Jurkat, Clone E6-1 (cell line): ENCODE results near the gene FOXC2.

Experiments
- DNase-seq: peaks from one replicate; pipeline ENCODE4 v3.0.0-alpha.2; 2011; ENCODE audit warnings: low read depth, low spot score
- H3K4me3 ChIP-seq: 2 replicates; pipeline ENCODE4 v1.5.1; 2011; ENCODE audit warnings: mild to moderate bottlenecking, low read length, control low read depth, moderate library complexity

Gene FOXC2

GRCh38 chr16:86569701-86570447 lies 3.2 kb downstream of the FOXC2 start:
- DNase-seq, result no peak
- H3K4me3 ChIP-seq, result no peak overlapping the region

DNA sequence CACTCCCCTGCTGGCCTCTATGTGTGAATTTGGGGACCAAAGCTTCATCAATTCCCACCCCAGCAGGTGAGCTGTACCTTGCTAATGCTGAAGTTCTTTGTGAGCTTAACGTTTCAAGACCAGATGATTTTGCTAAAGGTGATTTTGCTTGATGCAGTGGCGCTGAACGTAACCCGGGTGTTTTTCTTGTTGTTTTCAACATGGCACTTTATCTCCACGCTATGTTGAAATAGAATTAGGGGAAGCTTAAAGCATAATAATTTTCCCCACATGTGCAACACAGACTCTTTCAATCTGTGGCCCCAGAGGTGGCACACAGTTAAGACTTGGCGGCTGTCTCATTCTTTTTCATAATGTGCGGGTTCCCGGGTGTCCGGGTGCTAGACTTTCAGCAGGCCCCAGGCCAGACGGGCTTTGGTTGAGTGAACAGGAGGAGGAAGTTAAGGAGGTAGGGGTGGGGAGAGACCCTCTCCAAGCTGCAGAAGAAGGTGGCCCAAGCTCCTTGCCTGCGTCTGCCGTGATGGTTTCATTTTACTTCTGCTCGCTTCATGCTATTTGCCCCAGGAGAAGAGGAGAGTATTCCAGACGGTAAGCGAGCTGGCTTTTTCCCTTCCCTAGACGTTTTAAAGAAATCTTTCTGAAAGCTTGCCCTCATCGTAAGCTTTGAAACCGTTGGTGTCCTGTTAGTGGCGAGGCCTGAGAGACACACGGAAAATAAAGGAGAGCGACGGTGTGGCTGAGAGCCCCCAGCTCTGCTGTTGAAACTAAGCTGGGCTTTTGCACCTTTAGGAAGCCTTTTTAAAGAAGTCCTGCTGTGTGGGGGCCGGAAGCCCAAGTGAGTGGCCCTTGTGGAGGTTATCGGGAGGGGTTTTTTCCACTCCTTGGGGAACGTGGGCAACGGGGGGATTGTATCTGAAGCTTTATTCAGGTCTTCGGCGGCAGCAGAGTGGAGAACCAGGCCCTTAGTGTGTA lies 4.2 kb downstream of the FOXC2 start:
- H3K4me3 ChIP-seq, result no peak overlapping the region

DNA sequence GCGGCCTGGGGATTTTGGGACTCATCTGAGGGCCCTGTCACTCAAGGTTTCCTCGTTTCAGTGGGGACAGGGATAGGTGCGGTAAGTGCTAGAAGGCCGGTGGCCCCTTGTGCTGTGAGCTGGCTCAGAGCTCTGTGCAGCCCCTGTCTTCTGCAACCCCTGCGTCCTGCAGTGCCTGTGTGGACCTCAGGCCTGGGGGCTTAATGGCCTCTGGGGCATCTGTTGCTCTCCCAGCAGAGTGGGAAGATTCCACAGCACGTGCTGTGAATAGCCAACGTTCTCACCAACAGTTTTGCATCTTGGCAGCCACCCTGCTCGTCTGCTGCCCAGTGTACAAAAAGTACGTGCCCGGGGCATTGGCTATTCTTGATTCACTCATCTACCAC lies 4.9 kb downstream of the FOXC2 start:
- no peak for DNase-seq
- H3K4me3 ChIP-seq, result no peak overlapping the region

More for the DNA sequence above, 4.2 kb downstream of the FOXC2 start:
- DNase-seq, result no peak

- H3K4me3 ChIP-seq, result no peak overlapping the region
- DNase-seq, result no peak
These were observed 5.5 kb downstream of the FOXC2 start for GRCh38 chr16:86572041-86572521.

DNA sequence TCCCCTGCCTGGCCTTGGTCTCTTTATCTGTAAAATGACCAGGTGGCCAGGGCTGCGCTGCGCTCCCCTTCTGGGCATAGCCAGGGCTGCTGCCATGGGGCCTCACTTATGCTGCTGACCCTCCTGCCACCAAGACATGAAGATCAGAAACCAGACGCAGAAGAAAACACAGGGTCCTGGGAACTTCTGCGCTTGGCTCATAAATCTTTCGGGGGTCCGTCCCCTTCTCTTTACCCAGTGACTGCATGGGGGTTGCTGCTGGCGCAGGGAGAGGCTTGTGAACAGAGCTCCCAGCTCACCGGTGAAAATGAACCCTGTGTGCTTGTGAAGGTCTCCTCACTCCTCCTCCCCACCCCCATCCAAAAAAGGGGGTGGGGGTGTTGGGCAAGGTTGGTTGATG lies 6.0 kb downstream of the FOXC2 start:
- no peak for DNase-seq
- H3K4me3 ChIP-seq, result no peak overlapping the region

DNA sequence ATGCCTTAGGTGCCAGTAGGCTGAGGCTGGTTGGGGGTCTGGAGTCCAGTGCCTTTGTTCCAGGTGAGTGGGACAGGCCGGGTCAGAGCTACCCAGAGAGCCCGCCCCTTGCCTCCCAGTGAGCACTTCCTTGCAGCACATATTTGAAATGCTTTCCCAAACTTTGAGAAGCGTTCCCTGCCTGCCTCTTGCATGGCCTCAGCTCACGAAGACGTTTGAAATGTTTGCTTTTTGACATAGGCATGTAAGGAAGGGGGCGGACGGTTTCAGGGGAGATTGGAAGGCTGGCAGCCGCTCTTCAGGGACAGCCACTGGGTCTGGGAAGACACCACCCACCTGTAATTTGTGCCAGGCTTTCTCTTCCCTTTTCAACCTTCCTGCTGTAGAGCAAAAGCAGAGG lies 6.6 kb downstream of the FOXC2 start:
- DNase-seq, result no peak

GRCh38 chr16:86573646-86574508 lies 7.2 kb downstream of the FOXC2 start:
- DNase-seq, result no peak
- no peak overlapping the region for H3K4me3 ChIP-seq

More for the DNA sequence above, 6.6 kb downstream of the FOXC2 start:
- H3K4me3 ChIP-seq, result no peak overlapping the region

GRCh38 chr16:86574646-86575045 lies 8.0 kb downstream of the FOXC2 start:
- no peak overlapping the region for H3K4me3 ChIP-seq
- DNase-seq, result no peak

GRCh38 chr16:86575095-86575685 lies 8.6 kb downstream of the FOXC2 start:
- H3K4me3 ChIP-seq, result no peak overlapping the region
- no peak for DNase-seq

GRCh38 chr16:86575754-86576557 lies 9.3 kb downstream of the FOXC2 start:
- no peak overlapping the region for H3K4me3 ChIP-seq

GRCh38 chr16:86576591-86577313 lies 10.1 kb downstream of the FOXC2 start:
- H3K4me3 ChIP-seq, result no peak overlapping the region
- DNase-seq, result no peak

More at GRCh38 chr16:86575754-86576557, 9.3 kb downstream of the FOXC2 start:
- DNase-seq, result no peak

GRCh38 chr16:86577314-86577971 lies 10.8 kb downstream of the FOXC2 start:
- DNase-seq, result no peak
- no peak overlapping the region for H3K4me3 ChIP-seq

- no peak within 1 kb of the TSS for H3K4me3 ChIP-seq
- DNase-seq, result no peak
These were observed 11.5 kb downstream of the FOXC2 start, which contains the start of gene FOXL1 for GRCh38 chr16:86578061-86578599. Gene FOXL1 (plus strand): TSS chr16:86578549. CDS start chr16:86578724, 175 bp downstream.

DNA sequence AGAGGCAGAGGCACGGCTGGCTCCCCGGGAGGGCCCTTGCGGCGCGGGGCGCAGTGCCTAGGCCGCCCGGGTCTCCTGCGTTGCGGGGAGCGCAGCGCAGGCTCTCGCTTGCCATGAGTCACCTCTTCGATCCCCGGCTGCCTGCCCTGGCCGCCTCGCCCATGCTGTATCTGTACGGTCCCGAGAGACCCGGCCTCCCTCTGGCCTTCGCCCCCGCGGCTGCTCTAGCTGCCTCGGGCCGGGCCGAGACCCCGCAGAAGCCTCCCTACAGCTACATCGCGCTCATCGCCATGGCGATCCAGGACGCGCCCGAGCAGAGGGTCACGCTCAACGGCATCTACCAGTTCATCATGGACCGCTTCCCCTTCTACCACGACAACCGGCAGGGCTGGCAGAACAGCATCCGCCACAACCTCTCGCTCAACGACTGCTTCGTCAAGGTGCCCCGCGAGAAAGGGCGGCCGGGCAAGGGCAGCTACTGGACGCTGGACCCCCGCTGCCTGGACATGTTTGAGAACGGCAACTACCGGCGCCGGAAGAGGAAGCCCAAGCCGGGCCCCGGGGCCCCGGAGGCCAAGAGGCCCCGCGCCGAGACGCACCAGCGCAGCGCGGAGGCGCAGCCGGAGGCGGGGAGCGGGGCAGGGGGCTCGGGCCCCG lies 12.1 kb downstream of the FOXC2 start:
- no peak overlapping the region for H3K4me3 ChIP-seq
- no peak for DNase-seq

DNA sequence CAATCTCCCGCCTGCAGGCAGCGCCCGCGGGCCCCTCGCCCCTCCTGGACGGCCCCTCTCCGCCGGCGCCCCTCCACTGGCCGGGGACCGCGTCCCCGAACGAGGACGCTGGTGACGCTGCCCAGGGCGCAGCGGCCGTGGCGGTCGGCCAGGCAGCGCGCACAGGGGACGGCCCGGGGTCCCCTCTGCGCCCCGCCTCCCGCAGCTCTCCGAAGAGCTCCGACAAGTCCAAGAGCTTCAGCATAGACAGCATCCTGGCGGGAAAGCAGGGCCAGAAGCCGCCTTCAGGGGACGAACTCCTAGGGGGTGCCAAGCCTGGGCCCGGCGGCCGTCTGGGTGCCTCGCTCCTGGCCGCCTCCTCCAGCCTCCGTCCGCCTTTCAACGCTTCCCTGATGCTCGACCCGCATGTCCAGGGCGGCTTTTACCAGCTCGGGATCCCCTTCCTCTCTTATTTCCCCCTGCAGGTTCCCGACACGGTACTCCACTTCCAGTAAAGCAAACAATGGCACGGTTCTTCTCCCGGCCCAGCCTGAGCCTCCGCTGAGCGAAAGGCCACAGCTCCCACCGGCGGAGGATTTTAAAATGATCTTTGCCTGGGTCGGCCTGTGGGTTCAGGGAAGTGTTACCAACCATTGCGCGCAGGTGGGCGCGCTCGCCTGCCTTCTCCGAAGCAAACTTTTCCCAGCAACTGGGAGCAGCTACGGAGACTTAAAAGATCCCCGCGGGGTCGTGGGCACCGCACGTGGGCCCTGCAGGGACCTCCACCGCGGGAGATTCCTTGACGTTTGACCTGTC lies 12.8 kb downstream of the FOXC2 start:
- no peak for DNase-seq

More for the DNA sequence above, 12.8 kb downstream of the FOXC2 start:
- H3K4me3 ChIP-seq, result no peak overlapping the region
